ENCODE measurements around the gene SDHB.

Gene SDHB

DNA sequence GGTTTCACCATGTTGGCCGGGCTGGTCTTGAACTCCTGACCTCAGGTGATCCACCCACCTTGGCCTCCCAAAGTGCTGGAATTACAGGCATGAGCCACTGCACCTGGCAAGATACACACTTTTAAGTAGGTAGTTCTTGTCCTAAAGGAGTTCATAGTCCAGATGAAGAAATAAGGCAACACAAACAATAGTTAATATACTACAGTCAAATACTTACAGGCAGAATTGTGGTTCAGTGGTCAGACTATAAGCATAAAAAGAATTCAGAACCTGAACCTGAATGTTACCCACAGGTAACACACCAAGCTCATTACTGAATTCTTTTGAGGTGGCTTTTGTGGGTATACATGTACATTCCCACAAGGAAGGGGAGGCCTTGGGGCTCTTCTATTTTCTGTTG, 1.8 kb downstream of the SDHB start:
- no peaks in the 10 kb centered on the region for H3K9me3 ChIP-seq (ENCODE audit: control insufficient read depth in 2 of 2, low read length in 2 of 2)
- H3K36me3 ChIP-seq (ENCODE audit: control insufficient read depth in 2 of 2, insufficient read depth in 2 of 2, low read length in 2 of 2): peaks cover 7 to 12% of the 10 kb centered on the region in 2 donors
- H3K27me3 ChIP-seq (ENCODE audit: control insufficient read depth in 2 of 2, insufficient read depth in 2 of 2, low read length in 2 of 2): no peaks in the 10 kb centered on the region
- no peak overlapping the region for H3K4me3 ChIP-seq (ENCODE audit: low read length in 2 of 2)
- H3K27ac ChIP-seq (ENCODE audit: low read depth in 2 of 2, low read length in 2 of 2): no peak overlapping the region
- H3K9ac ChIP-seq (ENCODE audit: low read depth in 1 of 2, low read length in 2 of 2): peak overlapping the region in 1 of 2 donors; percentile 34
- peaks cover 4 to 16% of the 10 kb centered on the region in 2 donors for H3K4me1 ChIP-seq (ENCODE audit: control insufficient read depth in 2 of 2, insufficient read depth in 2 of 2, low read length in 2 of 2)

DNA sequence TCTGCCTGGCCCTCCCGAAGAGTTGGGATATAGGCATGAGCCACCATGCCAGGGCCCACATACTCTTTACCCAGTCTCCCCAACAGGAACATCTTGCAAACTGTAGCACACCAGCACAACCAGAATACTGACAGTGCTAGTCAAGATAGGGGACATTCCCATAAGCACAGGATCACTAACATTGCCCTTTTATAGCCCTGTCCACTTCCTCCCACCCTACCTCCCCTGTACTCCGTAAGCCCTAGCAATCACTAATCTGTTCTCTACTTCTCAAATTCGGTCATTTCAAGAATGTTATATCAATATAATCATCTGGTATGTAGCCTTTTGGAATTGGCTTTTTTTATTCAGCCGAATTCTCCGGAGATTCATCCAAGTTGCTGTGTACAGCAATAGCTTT, 5.9 kb downstream of the SDHB start:
- H3K4me3 ChIP-seq (ENCODE audit: low read length in 2 of 2): no peak overlapping the region
- H3K36me3 ChIP-seq (ENCODE audit: control insufficient read depth in 2 of 2, insufficient read depth in 2 of 2, low read length in 2 of 2): peaks cover 17 to 31% of the 10 kb centered on the region in 2 donors
- H3K27me3 ChIP-seq (ENCODE audit: control insufficient read depth in 2 of 2, insufficient read depth in 2 of 2, low read length in 2 of 2): no peaks in the 10 kb centered on the region
- no peak overlapping the region for H3K9ac ChIP-seq (ENCODE audit: low read depth in 1 of 2, low read length in 2 of 2)
- peaks cover 4 to 10% of the 10 kb centered on the region in 2 donors for H3K4me1 ChIP-seq (ENCODE audit: control insufficient read depth in 2 of 2, insufficient read depth in 2 of 2, low read length in 2 of 2)
- H3K9me3 ChIP-seq (ENCODE audit: control insufficient read depth in 2 of 2, low read length in 2 of 2): no peaks in the 10 kb centered on the region
- no peak overlapping the region for H3K27ac ChIP-seq (ENCODE audit: low read depth in 2 of 2, low read length in 2 of 2)

DNA sequence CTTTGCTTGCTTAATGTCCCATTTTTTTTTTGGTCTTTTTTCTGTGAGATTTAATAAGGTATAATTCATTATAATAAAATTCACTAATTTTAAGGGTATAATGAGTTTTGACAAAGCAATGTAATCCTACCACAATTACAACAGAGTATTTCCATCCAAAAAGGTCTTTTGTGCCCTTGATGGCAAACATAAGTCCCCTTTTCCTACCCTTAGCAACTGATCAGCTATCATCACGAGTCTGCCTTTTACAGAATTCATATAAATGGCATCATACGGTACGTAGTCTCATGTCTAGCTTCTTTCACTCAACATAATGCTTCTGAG, 7.5 kb downstream of the SDHB start:
- Histone ChIP-seq H3K4me1 (ENCODE audit: control insufficient read depth in 2 of 2, insufficient read depth in 2 of 2, low read length in 2 of 2) (no peaks in the 10 kb centered on the region), H3K36me3 (ENCODE audit: control insufficient read depth in 2 of 2, insufficient read depth in 2 of 2, low read length in 2 of 2) (peaks cover 18 to 42% of the 10 kb centered on the region in 2 donors), H3K9me3 (ENCODE audit: control insufficient read depth in 2 of 2, low read length in 2 of 2) (no peaks in the 10 kb centered on the region), H3K4me3 (ENCODE audit: low read length in 2 of 2) (no peak overlapping the region), H3K27ac (ENCODE audit: low read depth in 2 of 2, low read length in 2 of 2) (no peak overlapping the region), H3K27me3 (ENCODE audit: control insufficient read depth in 2 of 2, insufficient read depth in 2 of 2, low read length in 2 of 2) (no peaks in the 10 kb centered on the region), H3K9ac (ENCODE audit: low read depth in 1 of 2, low read length in 2 of 2) (no peak overlapping the region)

DNA sequence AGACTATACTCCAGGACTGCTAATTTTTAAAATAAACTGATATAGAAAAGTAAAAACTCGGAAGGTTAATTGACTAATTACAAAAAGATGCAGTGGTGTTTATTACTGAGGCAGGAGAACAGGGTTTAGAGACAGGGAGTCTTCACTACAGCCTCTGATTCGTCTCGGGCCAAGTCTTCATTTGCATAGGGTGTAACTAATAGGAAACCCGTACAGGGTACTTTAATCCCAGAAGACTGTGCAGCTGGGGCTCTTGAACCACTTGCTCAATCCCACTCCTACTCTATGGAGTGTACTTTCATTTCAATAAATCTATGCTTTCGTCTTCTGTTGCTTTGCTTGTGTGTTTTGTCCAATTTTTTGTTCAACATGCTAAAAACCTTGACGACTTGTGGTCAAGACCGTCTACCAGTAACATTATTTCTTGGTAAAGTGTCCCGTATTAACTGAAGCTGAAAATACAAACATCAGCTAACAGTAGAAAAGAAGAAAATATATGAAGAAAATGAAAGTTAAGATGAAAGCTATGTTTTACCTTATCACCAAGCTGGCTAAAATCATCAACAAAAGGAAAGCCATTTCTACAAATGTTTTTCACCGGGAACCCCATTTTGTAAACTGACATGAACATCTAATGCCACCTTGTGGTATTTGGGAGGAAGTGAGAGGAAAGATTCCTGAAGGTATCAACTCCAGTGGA, 8.0 kb downstream of the SDHB start:
- Histone ChIP-seq H3K27ac (ENCODE audit: low read depth in 2 of 2, low read length in 2 of 2) (peak overlapping the region in 1 of 2 donors; percentile 21), H3K4me3 (ENCODE audit: low read length in 2 of 2) (peak overlapping the region in 1 of 2 donors; percentile 55), H3K9ac (ENCODE audit: low read depth in 1 of 2, low read length in 2 of 2) (no peak overlapping the region), H3K4me1 (ENCODE audit: control insufficient read depth in 2 of 2, insufficient read depth in 2 of 2, low read length in 2 of 2) (no peaks in the 10 kb centered on the region), H3K9me3 (ENCODE audit: control insufficient read depth in 2 of 2, low read length in 2 of 2) (no peaks in the 10 kb centered on the region), H3K36me3 (ENCODE audit: control insufficient read depth in 2 of 2, insufficient read depth in 2 of 2, low read length in 2 of 2) (peaks cover 13 to 38% of the 10 kb centered on the region in 2 donors), H3K27me3 (ENCODE audit: control insufficient read depth in 2 of 2, insufficient read depth in 2 of 2, low read length in 2 of 2) (no peaks in the 10 kb centered on the region)

DNA sequence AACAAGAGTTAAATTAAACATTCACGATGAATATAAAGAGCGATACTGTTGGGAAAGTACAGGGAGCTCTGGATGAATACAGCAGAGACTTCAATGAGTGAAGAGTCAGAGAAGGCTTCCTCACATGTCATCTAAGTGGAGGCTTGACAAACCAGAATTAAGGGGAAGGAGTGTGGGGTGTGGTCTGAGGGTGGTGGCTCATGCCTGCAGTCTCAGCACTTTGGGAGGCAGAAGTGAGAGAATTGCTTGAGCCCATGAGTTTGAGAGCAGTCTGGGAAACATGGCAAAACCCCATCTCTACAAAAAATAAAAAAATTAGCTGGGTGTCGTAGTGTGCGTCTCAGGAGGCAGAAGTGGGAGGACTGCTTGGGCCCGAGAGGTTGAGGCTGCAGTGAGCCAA, 8.7 kb downstream of the SDHB start:
- no peaks in the 10 kb centered on the region for H3K9me3 ChIP-seq (ENCODE audit: control insufficient read depth in 2 of 2, low read length in 2 of 2)
- no peaks in the 10 kb centered on the region for H3K27me3 ChIP-seq (ENCODE audit: control insufficient read depth in 2 of 2, insufficient read depth in 2 of 2, low read length in 2 of 2)
- no peak overlapping the region for H3K27ac ChIP-seq (ENCODE audit: low read depth in 2 of 2, low read length in 2 of 2)
- H3K4me1 ChIP-seq (ENCODE audit: control insufficient read depth in 2 of 2, insufficient read depth in 2 of 2, low read length in 2 of 2): no peaks in the 10 kb centered on the region
- no peak overlapping the region for H3K9ac ChIP-seq (ENCODE audit: low read depth in 1 of 2, low read length in 2 of 2)
- peaks cover 16 to 41% of the 10 kb centered on the region in 2 donors for H3K36me3 ChIP-seq (ENCODE audit: control insufficient read depth in 2 of 2, insufficient read depth in 2 of 2, low read length in 2 of 2)
- no peak overlapping the region for H3K4me3 ChIP-seq (ENCODE audit: low read length in 2 of 2)

DNA sequence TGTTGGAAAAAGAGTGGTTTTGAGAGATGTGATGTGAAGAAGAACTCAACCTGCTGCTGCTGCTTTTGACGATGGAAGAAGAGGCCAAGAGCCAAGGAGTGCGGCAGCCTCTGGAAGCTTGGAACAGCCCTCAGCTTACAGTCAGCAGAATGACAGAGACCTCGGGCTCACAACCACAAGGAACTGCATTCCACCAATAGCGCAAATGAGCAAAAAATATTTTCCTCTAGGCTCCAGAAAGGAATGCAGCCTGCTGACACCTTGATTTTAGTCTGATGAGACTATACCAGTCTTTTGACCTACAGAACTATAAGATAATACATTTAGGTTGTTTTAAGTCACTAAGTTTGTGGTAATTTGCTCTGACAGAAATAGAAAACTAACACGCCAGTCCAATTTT, 10.2 kb downstream of the SDHB start:
- Histone ChIP-seq H3K4me3 (ENCODE audit: low read length in 2 of 2) (no peak overlapping the region), H3K36me3 (ENCODE audit: control insufficient read depth in 2 of 2, insufficient read depth in 2 of 2, low read length in 2 of 2) (peaks cover 20 to 39% of the 10 kb centered on the region in 2 donors), H3K27ac (ENCODE audit: low read depth in 2 of 2, low read length in 2 of 2) (no peak overlapping the region), H3K27me3 (ENCODE audit: control insufficient read depth in 2 of 2, insufficient read depth in 2 of 2, low read length in 2 of 2) (no peaks in the 10 kb centered on the region), H3K9me3 (ENCODE audit: control insufficient read depth in 2 of 2, low read length in 2 of 2) (no peaks in the 10 kb centered on the region), H3K4me1 (ENCODE audit: control insufficient read depth in 2 of 2, insufficient read depth in 2 of 2, low read length in 2 of 2) (no peaks in the 10 kb centered on the region), H3K9ac (ENCODE audit: low read depth in 1 of 2, low read length in 2 of 2) (no peak overlapping the region)

DNA sequence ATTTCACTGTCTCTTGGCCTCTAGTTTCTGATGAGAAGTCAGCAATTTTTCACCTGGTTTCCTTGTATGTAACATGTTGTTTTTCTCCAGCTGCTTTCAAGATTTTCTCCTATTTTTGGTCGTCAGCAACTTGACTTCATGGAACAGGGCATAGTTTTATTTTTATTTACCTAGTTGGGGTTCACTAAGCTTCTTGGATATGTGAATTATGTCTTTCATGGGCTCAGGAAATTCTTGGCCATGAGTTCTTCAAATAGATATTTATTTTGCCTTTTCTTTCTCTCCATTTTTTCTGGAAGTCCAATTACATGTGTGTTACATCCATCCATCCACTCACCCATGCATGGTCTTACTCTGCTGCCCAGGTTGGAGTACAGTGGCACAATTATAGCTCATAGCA, 13.7 kb downstream of the SDHB start:
- H3K9ac ChIP-seq (ENCODE audit: low read depth in 1 of 2, low read length in 2 of 2): no peak overlapping the region
- H3K36me3 ChIP-seq (ENCODE audit: control insufficient read depth in 2 of 2, insufficient read depth in 2 of 2, low read length in 2 of 2): peaks cover 18 to 47% of the 10 kb centered on the region in 2 donors
- H3K4me1 ChIP-seq (ENCODE audit: control insufficient read depth in 2 of 2, insufficient read depth in 2 of 2, low read length in 2 of 2): no peaks in the 10 kb centered on the region
- no peak overlapping the region for H3K27ac ChIP-seq (ENCODE audit: low read depth in 2 of 2, low read length in 2 of 2)
- H3K27me3 ChIP-seq (ENCODE audit: control insufficient read depth in 2 of 2, insufficient read depth in 2 of 2, low read length in 2 of 2): no peaks in the 10 kb centered on the region
- no peaks in the 10 kb centered on the region for H3K9me3 ChIP-seq (ENCODE audit: control insufficient read depth in 2 of 2, low read length in 2 of 2)
- no peak overlapping the region for H3K4me3 ChIP-seq (ENCODE audit: low read length in 2 of 2)

DNA sequence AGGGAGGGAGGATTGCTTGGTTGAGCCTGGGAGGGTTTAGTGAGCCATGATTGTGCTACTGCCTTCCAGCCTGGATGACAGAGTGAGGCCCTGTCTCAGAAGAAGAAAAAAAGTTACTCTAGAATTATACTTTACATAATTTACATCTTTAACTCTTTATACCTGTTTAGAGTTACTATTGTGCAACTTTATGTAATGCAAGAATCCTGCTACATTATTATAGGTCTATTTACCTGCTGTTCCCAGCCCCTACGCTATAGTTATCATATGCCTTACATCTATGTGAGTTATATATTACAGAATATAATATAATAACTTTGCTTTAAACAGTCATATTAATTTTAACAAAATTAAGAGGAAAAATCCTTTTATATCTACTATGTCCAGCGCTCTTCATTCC, 14.3 kb downstream of the SDHB start:
- Histone ChIP-seq H3K9ac (ENCODE audit: low read depth in 1 of 2, low read length in 2 of 2) (no peak overlapping the region), H3K27ac (ENCODE audit: low read depth in 2 of 2, low read length in 2 of 2) (no peak overlapping the region), H3K4me1 (ENCODE audit: control insufficient read depth in 2 of 2, insufficient read depth in 2 of 2, low read length in 2 of 2) (no peaks in the 10 kb centered on the region), H3K9me3 (ENCODE audit: control insufficient read depth in 2 of 2, low read length in 2 of 2) (no peaks in the 10 kb centered on the region), H3K36me3 (ENCODE audit: control insufficient read depth in 2 of 2, insufficient read depth in 2 of 2, low read length in 2 of 2) (peaks cover 12 to 45% of the 10 kb centered on the region in 2 donors), H3K4me3 (ENCODE audit: low read length in 2 of 2) (no peak overlapping the region), H3K27me3 (ENCODE audit: control insufficient read depth in 2 of 2, insufficient read depth in 2 of 2, low read length in 2 of 2) (no peaks in the 10 kb centered on the region)

DNA sequence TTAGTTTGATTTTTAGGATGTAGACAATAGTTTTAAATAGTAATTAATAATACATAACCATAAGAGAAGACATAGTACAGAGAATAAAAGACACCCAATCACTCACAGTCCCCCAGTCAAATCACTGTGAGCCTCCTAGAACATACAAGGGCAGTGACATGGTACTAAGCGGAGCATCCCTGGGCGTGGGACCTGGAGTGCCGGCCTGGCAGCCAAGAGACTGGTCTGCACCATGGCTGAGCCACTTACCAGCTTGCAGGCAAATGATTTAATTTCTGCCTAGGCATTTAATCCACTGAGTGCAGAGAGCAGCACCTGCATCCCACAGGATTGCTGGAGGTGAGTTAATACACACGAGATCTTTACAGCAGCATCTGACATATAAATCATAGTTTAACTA, 20.4 kb downstream of the SDHB start:
- no peak overlapping the region for H3K27ac ChIP-seq (ENCODE audit: low read depth in 2 of 2, low read length in 2 of 2)
- peaks cover 29 to 47% of the 10 kb centered on the region in 2 donors for H3K36me3 ChIP-seq (ENCODE audit: control insufficient read depth in 2 of 2, insufficient read depth in 2 of 2, low read length in 2 of 2)
- no peak overlapping the region for H3K4me3 ChIP-seq (ENCODE audit: low read length in 2 of 2)
- H3K9ac ChIP-seq (ENCODE audit: low read depth in 1 of 2, low read length in 2 of 2): no peak overlapping the region
- H3K9me3 ChIP-seq (ENCODE audit: control insufficient read depth in 2 of 2, low read length in 2 of 2): no peaks in the 10 kb centered on the region
- no peaks in the 10 kb centered on the region for H3K4me1 ChIP-seq (ENCODE audit: control insufficient read depth in 2 of 2, insufficient read depth in 2 of 2, low read length in 2 of 2)
- no peaks in the 10 kb centered on the region for H3K27me3 ChIP-seq (ENCODE audit: control insufficient read depth in 2 of 2, insufficient read depth in 2 of 2, low read length in 2 of 2)

DNA sequence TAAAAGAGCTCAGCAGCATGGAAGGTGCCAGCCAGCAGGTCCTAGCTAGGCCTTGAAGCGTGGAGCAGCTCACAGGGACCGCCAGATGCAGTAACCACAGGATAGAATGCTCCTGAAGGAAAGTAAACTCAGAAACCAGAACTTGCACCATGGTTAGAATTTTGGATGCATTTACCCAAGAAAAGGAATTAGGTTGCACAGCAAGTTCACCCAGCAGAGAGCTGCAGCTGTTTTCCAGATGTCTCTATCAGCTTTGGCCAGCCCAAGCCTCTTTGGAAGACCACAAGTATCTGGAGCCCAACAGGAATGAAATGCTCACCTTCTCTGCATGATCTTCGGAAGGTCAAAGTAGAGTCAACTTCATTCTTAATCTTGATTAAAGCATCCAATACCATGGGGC, 21.1 kb downstream of the SDHB start:
- Histone ChIP-seq H3K4me1 (ENCODE audit: control insufficient read depth in 2 of 2, insufficient read depth in 2 of 2, low read length in 2 of 2) (no peaks in the 10 kb centered on the region), H3K27ac (ENCODE audit: low read depth in 2 of 2, low read length in 2 of 2) (no peak overlapping the region), H3K4me3 (ENCODE audit: low read length in 2 of 2) (no peak overlapping the region), H3K36me3 (ENCODE audit: control insufficient read depth in 2 of 2, insufficient read depth in 2 of 2, low read length in 2 of 2) (peaks cover 35 to 51% of the 10 kb centered on the region in 2 donors), H3K9ac (ENCODE audit: low read depth in 1 of 2, low read length in 2 of 2) (no peak overlapping the region), H3K27me3 (ENCODE audit: control insufficient read depth in 2 of 2, insufficient read depth in 2 of 2, low read length in 2 of 2) (no peaks in the 10 kb centered on the region), H3K9me3 (ENCODE audit: control insufficient read depth in 2 of 2, low read length in 2 of 2) (no peaks in the 10 kb centered on the region)
